Neural cell (in vitro differentiated cells): ENCODE data around the gene RSBN1. TPM values are rescaled to one million over a fixed set of nuclear protein-coding genes. Genes with fewer than 3 reads are reported as not detected.

ENCODE experiments used
- H2AFZ ChIP-seq: fragments of 200-600, 300-800 bp; sonication (generic), shearing (Covaris generic); 2 replicates; pipeline ENCODE4 v1.6.0; 2014; ENCODE audit warnings: low read depth, mild to moderate bottlenecking, antibody characterized with exemption, low read length, moderate library complexity
- H3F3A ChIP-seq: fragments of 200-600 bp; shearing (Covaris generic); 2 replicates; pipeline ENCODE4 v1.6.1; 2016; ENCODE audit warnings: mild to moderate bottlenecking, moderate library complexity, mixed read lengths, antibody characterized with exemption, low read length; ENCODE audit not compliant: insufficient read depth, poor library complexity, severe bottlenecking
- H3K27ac ChIP-seq: fragments of 200-600, 300-800 bp; sonication (generic), shearing (Covaris generic); 2 replicates; pipeline ENCODE4 v1.5.1; 2014; ENCODE audit warnings: mild to moderate bottlenecking, low read length, moderate library complexity
- H3K27me3 ChIP-seq: fragments of 300-800, 200-600 bp; sonication (generic), shearing (Covaris generic); 2 replicates; pipeline ENCODE4 v1.6.0; 2014; ENCODE audit warnings: mild to moderate bottlenecking, low read depth, low read length, moderate library complexity; ENCODE audit not compliant: insufficient read depth
- H3K36me3 ChIP-seq: fragments of 300-800, 200-600 bp; sonication (generic), shearing (Covaris generic); 2 replicates; pipeline ENCODE4 v1.5.1; 2014; ENCODE audit warnings: mild to moderate bottlenecking, antibody characterized with exemption, low read length, moderate library complexity; ENCODE audit not compliant: insufficient read depth
- H3K4me2 ChIP-seq: fragments of 300-800, 200-600 bp; sonication (generic), shearing (Covaris generic); 2 replicates; pipeline ENCODE4 v1.6.0; 2014; ENCODE audit warnings: mild to moderate bottlenecking, low read length
- H3K4me3 ChIP-seq: fragments of 300-800, 200-600 bp; sonication (generic), shearing (Covaris generic); 2 replicates; pipeline ENCODE4 v1.5.1; 2014; ENCODE audit warnings: mild to moderate bottlenecking, low read length, moderate library complexity
- H3K79me2 ChIP-seq: fragments of 200-600 bp; shearing (Covaris generic); replicated peaks from 2 replicates; pipeline ENCODE4 v1.6.0; 2014; ENCODE audit warnings: mild to moderate bottlenecking, low read length, moderate library complexity; ENCODE audit not compliant: insufficient read depth
- H3K9ac ChIP-seq: fragments of 300-800, 200-600 bp; sonication (generic), shearing (Covaris generic); 2 replicates; pipeline ENCODE4 v1.6.1; 2016; ENCODE audit warnings: mild to moderate bottlenecking, low read length, mixed read lengths
- H3K9me2 ChIP-seq: fragments of 200-600 bp; shearing (Covaris generic); 2 replicates; pipeline ENCODE4 v1.6.1; 2016; ENCODE audit warnings: mild to moderate bottlenecking, low read length, mixed read lengths; ENCODE audit not compliant: insufficient read depth
- H3K9me3 ChIP-seq: fragments of 200-600, 300-800 bp; sonication (generic), shearing (Covaris generic); 2 replicates; pipeline ENCODE4 v1.6.1; 2016; ENCODE audit warnings: mild to moderate bottlenecking, mixed run types, low read length, moderate library complexity, mixed read lengths
- H4K20me1 ChIP-seq: fragments of 200-600 bp; shearing (Covaris generic); 2 replicates; pipeline ENCODE4 v1.6.1; 2016; ENCODE audit warnings: mild to moderate bottlenecking, mixed run types; ENCODE audit not compliant: insufficient read depth
- CTCF ChIP-seq: fragments of 450-650 bp; IDR thresholded peaks from 2 replicates; pipeline ENCODE4 v1.5.1; 2014; ENCODE audit warnings: antibody characterized with exemption, mild to moderate bottlenecking, moderate library complexity; ENCODE audit not compliant: poor library complexity, severe bottlenecking
- EP300 ChIP-seq: fragments of 450-650 bp; conservative IDR thresholded peaks from 2 replicates; pipeline ENCODE4 v1.6.1; 2014; ENCODE audit warnings: antibody characterized with exemption, mild to moderate bottlenecking, moderate library complexity; ENCODE audit not compliant: poor library complexity, severe bottlenecking
- EZH2 ChIP-seq: fragments of 200-600, 300-800 bp; shearing (Covaris generic), sonication (generic); IDR thresholded peaks from 2 replicates; pipeline ENCODE4 v1.6.1; 2014; ENCODE audit warnings: antibody characterized with exemption, low read length, borderline replicate concordance, mild to moderate bottlenecking; ENCODE audit not compliant: insufficient read depth, poor library complexity, severe bottlenecking
- MXI1 ChIP-seq: fragments of 450-650 bp; conservative IDR thresholded peaks from 2 replicates; pipeline ENCODE4 v1.6.1; 2014; ENCODE audit warnings: antibody characterized with exemption, mild to moderate bottlenecking; ENCODE audit not compliant: poor library complexity, severe bottlenecking
- POLR2AphosphoS5 ChIP-seq: IDR thresholded peaks from 2 replicates; pipeline ENCODE4 v1.6.1; 2012
- RAD21 ChIP-seq: fragments of 450-650 bp; conservative IDR thresholded peaks from 2 replicates; pipeline ENCODE4 v1.6.1; 2014; ENCODE audit warnings: antibody characterized with exemption, mild to moderate bottlenecking, moderate library complexity
- REST ChIP-seq: IDR thresholded peaks from 2 replicates; pipeline ENCODE4 v1.6.1; 2012; ENCODE audit warnings: borderline replicate concordance
- SMC3 ChIP-seq: fragments of 450-650 bp; conservative IDR thresholded peaks from 2 replicates; pipeline ENCODE4 v1.6.1; 2014; ENCODE audit warnings: antibody characterized with exemption, mild to moderate bottlenecking, moderate library complexity; ENCODE audit not compliant: poor library complexity
- TAF1 ChIP-seq: IDR thresholded peaks from 2 replicates; pipeline ENCODE4 v1.6.1; 2012; ENCODE audit warnings: low read depth
- polyA plus RNA-seq: library from polyadenylated mRNA; depleted of rRNA; stranded (reverse); fragments of >200 nt; gene quantifications from 2 replicates; pipeline ENCODE4 v1.2.3, GENCODE V29; 2014

The RSBN1 gene
- polyA plus RNA-seq, 1 donor from 2014 or later = 33.7 TPM

GRCh38 chr1:113788802-113789201 is 23.5 kb downstream of the RSBN1 start:
- no peaks in the 10 kb centered on the region for H3K9me3 ChIP-seq
- H3K79me2 ChIP-seq = peaks cover 63% of the 10 kb centered on the region
- H3K4me3 ChIP-seq = no peak overlapping the region
- peaks cover 6% of the 10 kb centered on the region for H4K20me1 ChIP-seq
- H3K9ac ChIP-seq = no peak overlapping the region
- no peak overlapping the region for H2AFZ ChIP-seq
- H3K27ac ChIP-seq = no peak overlapping the region
- H3K9me2 ChIP-seq = no peaks in the 10 kb centered on the region
- peaks cover 4% of the 10 kb centered on the region for H3F3A ChIP-seq
- no peaks in the 10 kb centered on the region for H3K36me3 ChIP-seq
- TF ChIP-seq TAF1 (no peak), MXI1 (no peak), RAD21 (no peak), SMC3 (no peak), REST (no peak), CTCF (no peak), POLR2AphosphoS5 (no peak), EP300 (no peak), EZH2 (no peak)
- H3K4me2 ChIP-seq = no peak overlapping the region
- H3K27me3 ChIP-seq = no peaks in the 10 kb centered on the region

- H3K79me2 ChIP-seq = peaks cover 66% of the 10 kb centered on the region
- no peak overlapping the region for H3K27ac ChIP-seq
- H3K36me3 ChIP-seq = no peaks in the 10 kb centered on the region
- TF ChIP-seq POLR2AphosphoS5 (no peak), EZH2 (no peak), CTCF (no peak), TAF1 (no peak), RAD21 (no peak), REST (no peak), SMC3 (no peak), EP300 (no peak), MXI1 (no peak)
- no peaks in the 10 kb centered on the region for H3K9me3 ChIP-seq
- H2AFZ ChIP-seq = no peak overlapping the region
- peaks cover 4% of the 10 kb centered on the region for H3F3A ChIP-seq
- H3K9ac ChIP-seq = no peak overlapping the region
- H3K27me3 ChIP-seq = no peaks in the 10 kb centered on the region
- no peak overlapping the region for H3K4me2 ChIP-seq
- H3K4me3 ChIP-seq = no peak overlapping the region
- H3K9me2 ChIP-seq = no peaks in the 10 kb centered on the region
- H4K20me1 ChIP-seq = peaks cover 3% of the 10 kb centered on the region
Measured at GRCh38 chr1:113787663-113788062, 24.6 kb downstream of the RSBN1 start.
